HG03196 (cell line): ENCODE results near the gene TMEM52B.

Source experiments
- ATAC-seq: cut with Tn5 transposase; IDR thresholded peaks from one replicate; pipeline ENCODE4 v1.9.1; 2021; ENCODE audit not compliant: unreplicated experiment

Gene TMEM52B

DNA sequence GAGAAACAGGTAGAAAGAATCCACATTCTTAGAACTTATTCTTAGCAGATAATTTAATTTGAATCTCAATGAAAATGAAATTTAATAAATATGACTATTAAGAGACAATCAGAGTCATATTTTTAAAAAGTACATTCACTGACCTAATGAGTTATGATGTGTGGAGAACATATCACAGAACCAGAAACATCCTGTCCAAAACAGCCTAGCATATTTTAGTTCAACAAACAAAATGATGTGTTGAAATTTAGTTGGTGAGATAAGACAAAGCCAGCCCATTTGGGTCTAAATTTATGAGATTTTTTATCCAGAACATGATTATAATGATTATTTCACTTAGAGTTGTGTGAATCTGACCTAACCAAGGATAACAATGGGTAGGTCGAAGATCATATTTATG lies 59.7 kb downstream of the TMEM52B start:
- no peak for ATAC-seq

DNA sequence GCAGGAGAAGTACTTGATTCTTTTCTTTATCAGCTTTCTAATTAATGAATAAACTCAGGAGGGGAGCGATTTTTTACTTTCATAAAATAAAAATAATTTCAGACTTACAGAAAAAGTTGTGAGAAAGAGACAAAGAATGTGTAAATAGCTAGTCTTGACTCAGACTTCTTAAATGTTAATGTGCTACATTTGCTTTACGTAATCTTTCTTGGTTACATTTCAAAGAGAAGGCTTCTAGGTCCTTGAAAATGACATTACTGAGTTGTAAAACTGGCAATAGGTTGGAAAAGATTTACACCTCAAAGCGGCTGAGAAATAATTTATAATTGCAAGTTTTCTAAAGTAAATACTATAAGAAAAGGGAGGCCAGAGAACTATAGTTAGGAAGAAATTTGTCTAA lies 62.5 kb downstream of the TMEM52B start:
- ATAC-seq, result no peak
